Measurements from ENCODE around the gene PRR5.

The PRR5 gene

GRCh38 chr22:44718418-44718817 lies 16.4 kb downstream of the PRR5 start:
- DNase-seq: no peak

GRCh38 chr22:44719586-44720368 lies 17.8 kb downstream of the PRR5 start:
- DNase-seq: peak in 2 of 3 experiments; percentile 30 to 33

- DNase-seq: no peak
Measured at GRCh38 chr22:44721213-44721612, 19.2 kb downstream of the PRR5 start.

- no peak for DNase-seq
Measured at GRCh38 chr22:44722611-44723010, 20.6 kb downstream of the PRR5 start.

- peak in 1 of 3 experiments; percentile 7 for DNase-seq
Measured at GRCh38 chr22:44723801-44724200, 21.8 kb downstream of the PRR5 start.

GRCh38 chr22:44724416-44724815 lies 22.4 kb downstream of the PRR5 start:
- no peak for DNase-seq

- DNase-seq: no peak
Measured at GRCh38 chr22:44724859-44725258, 22.9 kb downstream of the PRR5 start.

- DNase-seq: no peak
Measured at GRCh38 chr22:44726439-44726838, 24.4 kb downstream of the PRR5 start.

GRCh38 chr22:44727148-44727547 lies 25.1 kb downstream of the PRR5 start:
- DNase-seq: no peak

- no peak for DNase-seq
Measured at GRCh38 chr22:44727709-44728108, 25.7 kb downstream of the PRR5 start.

- DNase-seq: no peak
Measured at GRCh38 chr22:44728761-44729324, 26.8 kb downstream of the PRR5 start.

- DNase-seq: no peak
Measured at GRCh38 chr22:44729391-44730021, 27.5 kb downstream of the PRR5 start.

GRCh38 chr22:44730022-44730393 lies 28.0 kb downstream of the PRR5 start:
- no peak for DNase-seq

- no peak for DNase-seq
Measured at GRCh38 chr22:44730490-44731356, 28.7 kb downstream of the PRR5 start.

- DNase-seq: no peak
Measured at GRCh38 chr22:44731357-44731970, 29.5 kb downstream of the PRR5 start.

GRCh38 chr22:44732017-44732561 lies 30.1 kb downstream of the PRR5 start:
- DNase-seq: no peak

GRCh38 chr22:44732661-44733060 lies 30.7 kb downstream of the PRR5 start:
- no peak for DNase-seq

GRCh38 chr22:44733426-44734106 lies 31.6 kb downstream of the PRR5 start:
- no peak for DNase-seq

- DNase-seq: no peak
Measured at GRCh38 chr22:44734278-44734677, 32.3 kb downstream of the PRR5 start.

GRCh38 chr22:44734801-44735517 lies 33.0 kb downstream of the PRR5 start:
- no peak for DNase-seq
